ENCODE data around the gene CMIP. TPM values are rescaled to one million over a fixed set of nuclear protein-coding genes. Genes with fewer than 3 reads are reported as not detected.

The CMIP gene
- total and polyA plus RNA-seq, 10 of the 15 experiments (the other 5 are each of a cell fraction or from before 2014, with no cell fraction given) = 1.2 to 43.2 (median 4.4) TPM

DNA sequence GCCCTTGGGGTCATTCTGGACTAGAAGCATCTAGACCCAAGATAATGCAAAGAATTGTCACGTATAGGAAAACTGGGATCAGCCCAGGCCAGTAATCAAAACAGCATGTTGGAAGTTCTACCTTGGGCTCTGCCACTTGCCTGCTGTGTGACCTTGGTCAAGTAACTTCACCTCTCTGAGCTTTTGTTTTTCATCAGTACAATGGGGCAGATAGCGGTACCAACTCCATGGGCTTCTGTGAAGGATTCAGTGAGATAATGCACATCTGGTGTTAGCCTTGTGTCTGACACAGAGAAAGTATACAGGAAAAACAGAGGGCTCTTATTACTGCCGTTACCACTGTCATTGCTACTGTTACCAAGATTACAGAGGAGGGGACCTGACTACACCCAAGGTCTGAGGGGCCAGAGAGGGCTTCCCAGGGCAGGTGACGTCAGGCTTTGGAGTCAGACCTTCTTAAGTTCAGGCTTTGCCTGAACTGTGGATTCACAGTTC is 24.6 kb downstream of the CMIP start:
- Histone ChIP-seq H3K4me3 (no peak overlapping the region), H3K9ac (ENCODE audit: control insufficient read depth, insufficient read depth, low read length) (peak overlapping the region; percentile 48; the same call in 1 of the 2 replicates), H3K79me2 (ENCODE audit: control insufficient read depth, insufficient read depth, low read length) (peaks cover 50% of the 10 kb centered on the region), H3K27ac (ENCODE audit: control insufficient read depth, insufficient read depth) (peak overlapping the region; percentile 62), H3K4me2 (ENCODE audit: control insufficient read depth, insufficient read depth) (peak overlapping the region; percentile 93; the same call in 1 of the 2 replicates), H3K4me1 (ENCODE audit: control insufficient read depth, insufficient read depth, low read length) (peaks cover 29% of the 10 kb centered on the region), H4K20me1 (ENCODE audit: control insufficient read depth, insufficient read depth) (no peaks in the 10 kb centered on the region), H2AFZ (ENCODE audit: control insufficient read depth, low read depth, low read length) (no peak overlapping the region), H3K27me3 (replicated peaks in 1 of 2; ENCODE audit: control insufficient read depth in 2 of 2, insufficient read depth in 2 of 2, low read length in 1 of 2) (no peaks in the 10 kb centered on the region), H3K36me3 (ENCODE audit: control insufficient read depth in 2 of 2, insufficient read depth in 2 of 2, low read length in 1 of 2) (peaks cover 8 to 12% of the 10 kb centered on the region in 2 experiments; a peak in 3 of 4 replicates), H3K9me3 (replicated peaks; ENCODE audit: control insufficient read depth, insufficient read depth, low read length) (no peaks in the 10 kb centered on the region)
- ChIA-PET RAD21 (ENCODE audit: unreplicated experiment) (interaction anchor here (1.2 to 2.3 kb wide), 3 partner anchors 9 to 20 kb away, joined by 3 to 19 read pairs (median 8); no protein-coding TSS in a partner anchor), SMC1A (ENCODE audit: uncharacterized antibody, unreplicated experiment) (interaction anchor here (1.1 to 3.6 kb wide), 2 partner anchors 11 to 68 kb away, joined by 3 to 39 read pairs; no protein-coding TSS in a partner anchor), CTCF (interaction anchor here (1.0 to 2.2 kb wide), 3 partner anchors 9 to 41 kb away, joined by 3 to 9 read pairs (median 9); no protein-coding TSS in a partner anchor), POLR2A (interaction anchor here (1.0 to 1.5 kb wide), 2 partner anchors 10 to 26 kb away, joined by 3 to 10 read pairs; no protein-coding TSS in a partner anchor)
- 70% methylated on average over 4 of the region's 4 CpGs for WGBS (ENCODE audit: insufficient coverage, insufficient replicate concordance, low lambda C conversion rate, missing lambda C conversion rate)
- intact Hi-C loops (cut with micrococcal nuclease; ENCODE audit: unreplicated experiment) = no loop called here
- in situ Hi-C loops (cut with MboI) = no loop called here
- DNase-seq (ENCODE audit: low read depth, low spot score) (no peak), ATAC-seq (peak; percentile 5; the same call in 2 of the 3 replicates), FAIRE-seq (no peak)
- TF ChIP-seq MTA2 (IDR thresholded peaks at IDR 0.05; ENCODE audit: low read depth) (no peak), SIN3A (IDR thresholded peaks at IDR 0.05; ENCODE audit: low read depth, low read length) (no peak), SMARCA5 (IDR thresholded peaks at IDR 0.05) (0 out of 2 replicates have a peak, but pooled peaks have one; percentile 10), MYB (IDR thresholded peaks at IDR 0.05; ENCODE audit: borderline replicate concordance, low read depth, low read length) (no peak)
- BruUV-seq (replicated peaks) = no TSS peak

Measured in GM12878 (cell line).